Inflammatory macrophage (primary cell): ENCODE measurements around the gene CD300LB.
"Not testable (repeated sequence)": the region's sequence is repeated elsewhere in the genome, so short reads cannot be mapped to it uniquely, and the experiment has no call there.

Experiments
- DNase-seq, 2 donors: peaks; one replicate each; pipeline ENCODE4 v3.0.0-alpha.2; 2020 to 2022

Gene CD300LB

GRCh38 chr17:74490716-74491115 is 40.6 kb downstream of the CD300LB start:
- no peak for DNase-seq

GRCh38 chr17:74488276-74488675 is 43.0 kb downstream of the CD300LB start:
- DNase-seq = not testable (repeated sequence)

- no peak for DNase-seq
Measured at GRCh38 chr17:74485841-74486240, 45.4 kb downstream of the CD300LB start.

- DNase-seq = no peak
Measured at GRCh38 chr17:74485022-74485743, 46.1 kb downstream of the CD300LB start.

- DNase-seq = no peak
Measured at GRCh38 chr17:74484066-74484465, 47.2 kb downstream of the CD300LB start.

GRCh38 chr17:74481621-74482020 is 49.7 kb downstream of the CD300LB start:
- no peak for DNase-seq

- DNase-seq = no peak
Measured at GRCh38 chr17:74480290-74480689, 51.0 kb downstream of the CD300LB start.

GRCh38 chr17:74478420-74479100 is 52.7 kb downstream of the CD300LB start:
- peak; percentile 88 to 91 for DNase-seq

GRCh38 chr17:74477411-74477810 is 53.9 kb downstream of the CD300LB start:
- DNase-seq = no peak

- DNase-seq = no peak
Measured at GRCh38 chr17:74475189-74475588, 56.1 kb downstream of the CD300LB start.

GRCh38 chr17:74474043-74474792 is 57.1 kb downstream of the CD300LB start:
- DNase-seq = no peak

GRCh38 chr17:74473294-74473693 is 58.0 kb downstream of the CD300LB start:
- DNase-seq = no peak

- no peak for DNase-seq
Measured at GRCh38 chr17:74472890-74473289, 58.4 kb downstream of the CD300LB start.

GRCh38 chr17:74471341-74471740 is 59.9 kb downstream of the CD300LB start:
- DNase-seq = no peak
